ENCODE results near the gene FFAR3.

DNA sequence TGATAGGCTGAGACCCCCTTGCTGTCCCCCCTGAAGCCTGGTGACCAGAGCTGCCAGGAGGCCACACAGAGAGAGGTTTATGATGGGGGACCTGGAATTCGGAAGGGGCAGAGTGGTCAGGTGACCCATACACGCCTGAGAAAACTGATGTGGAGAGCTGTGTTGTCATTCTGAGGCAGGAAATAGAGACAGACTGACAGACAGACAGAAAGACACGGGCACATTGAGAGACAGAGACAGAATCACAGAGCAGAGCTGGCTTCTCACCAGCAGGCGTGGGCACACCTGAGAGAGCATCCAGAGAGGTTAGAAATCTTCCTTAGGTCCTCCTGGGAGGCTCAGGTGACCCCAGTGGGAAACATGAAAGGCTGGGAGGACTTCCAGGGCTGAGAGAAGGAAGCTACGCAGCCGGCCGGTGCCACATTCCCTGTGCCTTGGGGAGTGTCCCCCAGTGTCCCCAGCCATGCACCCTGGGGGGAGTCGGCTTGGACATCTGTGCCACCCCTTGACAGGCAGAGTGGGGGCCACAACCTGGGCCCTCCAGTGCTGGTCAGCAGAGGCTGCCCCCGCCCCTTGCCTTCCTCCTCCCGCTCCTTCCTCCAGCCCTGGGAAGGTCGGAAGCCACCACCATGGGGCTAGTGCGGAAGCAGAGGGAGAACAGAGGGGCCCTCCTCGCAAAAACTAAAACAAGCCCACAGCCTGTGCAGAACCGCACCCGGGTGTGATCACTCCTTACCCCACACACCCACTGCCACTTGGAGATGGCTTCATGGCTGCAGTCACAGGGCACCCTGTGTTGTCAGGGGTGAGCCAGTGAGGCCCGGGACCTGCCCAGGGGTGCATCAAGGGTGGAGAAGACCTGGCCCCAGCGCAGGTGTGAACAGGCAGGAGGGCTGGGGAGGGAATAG is 8.4 kb upstream of the FFAR3 start:
- no peak for TF ChIP-seq FOXP2 (optimal IDR thresholded peaks at IDR 0.05; ENCODE audit: control extremely low read depth, extremely low read length, insufficient read depth)
- TF ChIP-seq EZH2 (IDR thresholded peaks at IDR 0.05), result no peak
- no peak for TF ChIP-seq POLR2AphosphoS5 (IDR thresholded peaks at IDR 0.05; ENCODE audit: borderline replicate concordance, low read depth, low read length)

Measured in SK-N-MC (cell line).